ENCODE data around the gene CLSTN2. TPM values are rescaled to one million over a fixed set of nuclear protein-coding genes. Genes with fewer than 3 reads are reported as not detected.

The CLSTN2 gene
- total and polyA plus RNA-seq, 2 of the 13 experiments (the other 11 are each of a cell fraction or from before 2014, with no cell fraction given): not detected

- WGBS (ENCODE audit: low lambda C conversion rate): 24% methylated on average over 5 of the region's 6 CpGs
- H2AFZ ChIP-seq (ENCODE audit: low read length): no peak overlapping the region
- no peaks in the 10 kb centered on the region for H3K4me1 ChIP-seq (ENCODE audit: insufficient read depth, low read length)
- H3K4me3 ChIP-seq (replicated peaks in 1 of 3; ENCODE audit: insufficient read depth in 1 of 3, low read depth in 2 of 3, low read length in 3 of 3): no peak overlapping the region
- ChIA-PET CTCF (ENCODE audit: low intra/inter-chr PET ratio, low total read pairs) (no interaction called here), POLR2A (no interaction called here)
- no TSS peak for BruUV-seq (replicated peaks)
- no peaks in the 10 kb centered on the region for H4K20me1 ChIP-seq (ENCODE audit: insufficient read depth, low read length)
- H3K27me3 ChIP-seq (ENCODE audit: control insufficient read depth in 1 of 2, insufficient read depth in 2 of 2, low read length in 2 of 2): no peaks in the 10 kb centered on the region; a peak in 1 of 5 replicates
- no peak overlapping the region for H3K4me2 ChIP-seq (ENCODE audit: low read depth, low read length)
- DNase-seq (ENCODE audit: low spot score): no peak
- intact Hi-C loops (cut with micrococcal nuclease; ENCODE audit: unreplicated experiment): no loop called here
- in situ Hi-C loops (cut with HindIII; ENCODE audit: extremely low pct_ligation_motif_present, low pct_unique_long_range_greater_than_20kb): no loop called here
- TF ChIP-seq PTBP1 (IDR thresholded peaks at IDR 0.05; ENCODE audit: low read depth, low read length, poor library complexity, severe bottlenecking): no peak
- TF ChIP-seq ZSCAN12 (CRISPR knock-in tag; IDR thresholded peaks at IDR 0.05): no peak
- no peak for TF ChIP-seq ZNF577 (CRISPR knock-in tag; IDR thresholded peaks at IDR 0.05; ENCODE audit: borderline replicate concordance, low read depth)
- TF ChIP-seq KAT7 (CRISPR knock-in tag; IDR thresholded peaks at IDR 0.05; ENCODE audit: borderline replicate concordance): no peak
- no peak for TF ChIP-seq KLF6 (CRISPR knock-in tag; IDR thresholded peaks at IDR 0.05)
- no peak for TF ChIP-seq ZNF768 (CRISPR knock-in tag; IDR thresholded peaks at IDR 0.05)
- no peak for TF ChIP-seq TFE3 (CRISPR knock-in tag; IDR thresholded peaks at IDR 0.05)
- TF ChIP-seq ZXDC (CRISPR knock-in tag; IDR thresholded peaks at IDR 0.05): no peak
- no peak for TF ChIP-seq ZNF782 (CRISPR knock-in tag; IDR thresholded peaks at IDR 0.05; ENCODE audit: borderline replicate concordance)
- TF ChIP-seq CAMTA2 (CRISPR knock-in tag; IDR thresholded peaks at IDR 0.05; ENCODE audit: borderline replicate concordance): no peak
- TF ChIP-seq ZNF766 (CRISPR knock-in tag; IDR thresholded peaks at IDR 0.05; ENCODE audit: borderline replicate concordance): no peak
- TF ChIP-seq SOX13 (IDR thresholded peaks at IDR 0.05): no peak
- no peak for TF ChIP-seq SOX13 (CRISPR knock-in tag; conservative IDR thresholded peaks at IDR 0.05 in 1 of 2, IDR thresholded peaks at IDR 0.05 in 1 of 2)
- TF ChIP-seq PRDM4 (CRISPR knock-in tag; IDR thresholded peaks at IDR 0.05; ENCODE audit: borderline replicate concordance): no peak
- TF ChIP-seq ZNF496 (CRISPR knock-in tag; IDR thresholded peaks at IDR 0.05; ENCODE audit: insufficient replicate concordance): no peak
- TF ChIP-seq ZNF10 (CRISPR knock-in tag; IDR thresholded peaks at IDR 0.05; ENCODE audit: borderline replicate concordance, low read depth): no peak
- no peak for TF ChIP-seq SMARCE1 (IDR thresholded peaks at IDR 0.05; ENCODE audit: borderline replicate concordance)
- no peak for TF ChIP-seq CHD4 (IDR thresholded peaks at IDR 0.05; ENCODE audit: borderline replicate concordance, low read length)
- no peak for TF ChIP-seq ZNF737 (CRISPR knock-in tag; IDR thresholded peaks at IDR 0.05; ENCODE audit: borderline replicate concordance)
- no peak overlapping the region for H3K9ac ChIP-seq (ENCODE audit: insufficient read depth, low read depth, low read length)
- no peak overlapping the region for H3K27ac ChIP-seq (ENCODE audit: extremely low read length, insufficient read depth, low read length)
- H3K79me2 ChIP-seq (ENCODE audit: insufficient read depth, low read length): no peaks in the 10 kb centered on the region
- no peak for ATAC-seq
- no peaks in the 10 kb centered on the region for H3K9me3 ChIP-seq (ENCODE audit: low read length)
- H3K36me3 ChIP-seq (replicated peaks in 1 of 2; ENCODE audit: control insufficient read depth in 1 of 2, insufficient read depth in 2 of 2, low read length in 2 of 2): no peaks in the 10 kb centered on the region
- no peak for FAIRE-seq
Measured at GRCh38 chr3:140021269-140021668, 86.3 kb downstream of the CLSTN2 start.
